SU-DHL-6 (cell line): ENCODE measurements around the gene MMP15.

Experiments used
- H2AFZ ChIP-seq: fragments of 200-600 bp; sonication (generic); 2 replicates; pipeline ENCODE4 v1.6.1; 2014; ENCODE audit warnings: low read depth, mild to moderate bottlenecking, moderate library complexity, mixed read lengths, antibody characterized with exemption, low read length; ENCODE audit not compliant: severe bottlenecking
- H3F3A ChIP-seq: fragments of 200-600 bp; shearing (Covaris generic); 2 replicates; pipeline ENCODE4 v1.6.0; 2016; ENCODE audit warnings: antibody characterized with exemption, mild to moderate bottlenecking; ENCODE audit not compliant: insufficient read depth
- H3K27ac ChIP-seq: fragments of 200-600 bp; sonication (generic); 2 replicates; pipeline ENCODE4 v1.5.1; 2016; ENCODE audit warnings: low read depth, mild to moderate bottlenecking, low read length, moderate library complexity, mixed read lengths
- H3K27me3 ChIP-seq: fragments of 200-600 bp; sonication (generic), shearing (Covaris generic); 2 replicates; pipeline ENCODE4 v1.6.0; 2014; ENCODE audit warnings: mild to moderate bottlenecking, low read length
- H3K36me3 ChIP-seq: fragments of 200-600 bp; sonication (generic); 2 replicates; pipeline ENCODE4 v1.6.1; 2014; ENCODE audit warnings: mild to moderate bottlenecking, low read length, mixed read lengths
- H3K4me2 ChIP-seq: fragments of 300-600, 200-600 bp; shearing (Covaris generic), sonication (generic); 2 replicates; pipeline ENCODE4 v1.6.0; 2014; ENCODE audit warnings: low read length, low read depth, mild to moderate bottlenecking; ENCODE audit not compliant: poor library complexity, severe bottlenecking
- H3K4me3 ChIP-seq: fragments of 200-600 bp; sonication (generic); 2 replicates; pipeline ENCODE4 v1.5.1; 2014; ENCODE audit warnings: antibody characterized with exemption, low read length, mild to moderate bottlenecking, mixed read lengths; ENCODE audit not compliant: insufficient read depth, poor library complexity, severe bottlenecking
- H3K79me2 ChIP-seq: fragments of 200-600 bp; sonication (generic); 2 replicates; pipeline ENCODE4 v1.6.1; 2014; ENCODE audit warnings: mild to moderate bottlenecking, low read length, moderate library complexity; ENCODE audit not compliant: insufficient read depth
- H3K9ac ChIP-seq: fragments of 200-600 bp; sonication (generic); 2 replicates; pipeline ENCODE4 v1.7.0; 2014; ENCODE audit warnings: mild to moderate bottlenecking, low read length
- H3K9me2 ChIP-seq: fragments of 200-600 bp; sonication (generic); replicated peaks from 2 replicates; pipeline ENCODE4 v1.6.1; 2014; ENCODE audit warnings: low read length; ENCODE audit not compliant: insufficient read depth
- H3K9me3 ChIP-seq: fragments of 200-600 bp; sonication (generic); 2 replicates; pipeline ENCODE4 v1.6.1; 2014; ENCODE audit warnings: low read length, mixed read lengths; ENCODE audit not compliant: insufficient read depth
- H4K20me1 ChIP-seq: fragments of 200-600 bp; sonication (generic); 2 replicates; pipeline ENCODE4 v1.6.1; 2014; ENCODE audit warnings: low read depth, mild to moderate bottlenecking, antibody characterized with exemption, low read length, moderate library complexity, mixed read lengths
- EZH2phosphoT487 ChIP-seq: fragments of 200-600 bp; sonication (generic), shearing (Covaris generic); conservative IDR thresholded peaks from 2 replicates; pipeline ENCODE4 v1.6.1; 2018; ENCODE audit warnings: mild to moderate bottlenecking, antibody characterized with exemption, low read length, moderate library complexity, mixed read lengths
- TF ChIP-seq, protein P1 (sequence below): fragments of 200-600 bp; sonication (generic); IDR thresholded peaks from one replicate; pipeline ENCODE4 v1.5.1; 2017; ENCODE audit warnings: antibody characterized with exemption, mild to moderate bottlenecking, low read length, moderate library complexity; ENCODE audit not compliant: insufficient read depth, poor library complexity, severe bottlenecking

The MMP15 gene

DNA sequence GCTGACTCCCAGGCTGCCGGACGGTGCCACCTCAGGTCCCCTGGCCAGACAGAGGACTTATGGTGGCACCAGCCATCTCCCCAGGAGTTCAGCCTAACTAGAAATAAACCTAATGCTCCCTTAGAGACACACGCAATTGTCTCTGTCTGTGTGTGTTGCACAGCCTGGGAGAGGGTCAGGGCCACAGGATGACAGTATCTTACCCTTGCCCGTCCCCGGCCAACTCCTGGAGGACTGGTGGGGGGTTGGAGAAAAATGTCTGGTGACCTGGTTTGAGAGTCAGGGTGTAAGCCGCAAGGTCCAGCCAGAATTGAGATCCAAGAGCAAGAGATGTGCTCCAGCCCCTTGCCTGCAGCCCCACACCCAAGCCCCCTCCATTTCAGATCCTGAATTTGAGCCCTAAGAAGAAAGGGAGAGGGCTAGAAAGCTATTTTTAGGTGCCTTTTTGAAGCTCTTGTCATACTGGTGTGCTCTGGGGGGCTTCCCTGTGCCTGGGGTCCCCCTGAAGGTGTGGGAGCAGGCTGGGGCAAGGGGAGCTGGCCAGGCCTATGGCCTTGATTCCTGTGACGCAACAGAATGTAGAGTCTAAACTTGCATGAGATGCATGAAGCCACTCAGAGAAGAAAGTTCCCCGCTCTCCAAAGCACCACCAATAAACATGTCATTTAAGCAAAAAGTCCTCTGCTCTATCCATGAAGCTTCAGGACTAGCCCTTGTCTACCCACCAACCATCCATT lies 37.9 kb upstream of the MMP15 start:
- Histone ChIP-seq H3K4me2 (no peak overlapping the region), H3K79me2 (no peaks in the 10 kb centered on the region), H3K9me3 (no peaks in the 10 kb centered on the region), H3F3A (no peaks in the 10 kb centered on the region), H3K27me3 (no peaks in the 10 kb centered on the region), H3K9ac (no peak overlapping the region), H3K36me3 (no peaks in the 10 kb centered on the region), H2AFZ (no peak overlapping the region), H3K4me3 (no peak overlapping the region), H3K9me2 (no peaks in the 10 kb centered on the region), H4K20me1 (no peaks in the 10 kb centered on the region), H3K27ac (no peak overlapping the region)
- no peak for TF ChIP-seq EZH2phosphoT487
- TF ChIP-seq, protein P1, sequence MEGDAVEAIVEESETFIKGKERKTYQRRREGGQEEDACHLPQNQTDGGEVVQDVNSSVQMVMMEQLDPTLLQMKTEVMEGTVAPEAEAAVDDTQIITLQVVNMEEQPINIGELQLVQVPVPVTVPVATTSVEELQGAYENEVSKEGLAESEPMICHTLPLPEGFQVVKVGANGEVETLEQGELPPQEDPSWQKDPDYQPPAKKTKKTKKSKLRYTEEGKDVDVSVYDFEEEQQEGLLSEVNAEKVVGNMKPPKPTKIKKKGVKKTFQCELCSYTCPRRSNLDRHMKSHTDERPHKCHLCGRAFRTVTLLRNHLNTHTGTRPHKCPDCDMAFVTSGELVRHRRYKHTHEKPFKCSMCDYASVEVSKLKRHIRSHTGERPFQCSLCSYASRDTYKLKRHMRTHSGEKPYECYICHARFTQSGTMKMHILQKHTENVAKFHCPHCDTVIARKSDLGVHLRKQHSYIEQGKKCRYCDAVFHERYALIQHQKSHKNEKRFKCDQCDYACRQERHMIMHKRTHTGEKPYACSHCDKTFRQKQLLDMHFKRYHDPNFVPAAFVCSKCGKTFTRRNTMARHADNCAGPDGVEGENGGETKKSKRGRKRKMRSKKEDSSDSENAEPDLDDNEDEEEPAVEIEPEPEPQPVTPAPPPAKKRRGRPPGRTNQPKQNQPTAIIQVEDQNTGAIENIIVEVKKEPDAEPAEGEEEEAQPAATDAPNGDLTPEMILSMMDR: no peak

DNA sequence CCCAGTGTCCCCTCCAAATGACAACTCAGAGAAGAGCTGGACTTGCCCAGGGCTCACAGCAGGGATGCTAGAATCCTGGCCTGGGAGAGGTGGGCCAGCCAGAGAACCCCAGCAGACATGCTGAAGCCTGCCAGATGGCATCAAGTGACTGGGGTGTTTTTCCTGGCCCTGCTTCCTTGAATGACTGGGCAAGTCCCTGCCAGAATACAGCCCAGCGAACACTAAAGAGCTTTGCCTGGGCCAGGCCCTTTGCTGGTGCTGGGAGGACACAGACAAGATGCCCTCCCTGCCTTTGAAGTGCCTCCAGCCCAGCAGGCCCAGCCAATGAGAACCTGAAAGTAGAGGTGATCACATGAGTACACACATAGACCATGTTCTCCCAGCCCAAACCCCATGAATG lies 36.6 kb upstream of the MMP15 start:
- Histone ChIP-seq H3K79me2 (no peaks in the 10 kb centered on the region), H3K4me2 (no peak overlapping the region), H3K27me3 (no peaks in the 10 kb centered on the region), H3K9ac (no peak overlapping the region), H2AFZ (no peak overlapping the region), H3K36me3 (no peaks in the 10 kb centered on the region), H3K9me3 (no peaks in the 10 kb centered on the region), H3F3A (no peaks in the 10 kb centered on the region), H3K9me2 (no peaks in the 10 kb centered on the region), H3K4me3 (no peak overlapping the region), H4K20me1 (no peaks in the 10 kb centered on the region), H3K27ac (no peak overlapping the region)
- TF ChIP-seq EZH2phosphoT487: no peak
- TF ChIP-seq, protein P1: no peak

DNA sequence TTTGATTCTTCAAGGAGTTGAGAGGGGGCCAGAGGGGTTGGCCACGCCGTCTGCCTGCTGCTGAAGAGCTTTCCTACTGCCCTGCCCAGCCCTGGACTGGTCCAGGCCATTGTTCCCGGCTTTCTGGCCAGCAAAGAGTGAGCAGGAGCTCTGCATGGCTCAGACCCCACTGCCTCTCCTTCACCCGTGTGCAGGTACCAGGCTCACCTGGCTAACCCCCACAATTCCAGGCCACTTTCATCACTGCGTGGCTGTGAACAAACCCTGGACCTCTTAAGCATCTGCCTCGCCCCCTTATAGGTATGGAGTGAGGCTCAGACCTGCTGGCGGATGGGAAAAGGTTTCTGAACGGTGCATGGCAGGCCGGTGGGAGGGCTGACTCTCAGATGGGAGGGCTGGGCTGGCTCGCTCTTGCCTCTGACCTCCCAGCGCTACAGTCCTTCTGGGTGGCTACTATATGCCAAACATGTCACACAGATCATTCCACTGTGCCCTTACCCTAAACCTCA lies 33.9 kb upstream of the MMP15 start:
- no peaks in the 10 kb centered on the region for H3K9me3 ChIP-seq
- H3K36me3 ChIP-seq: no peaks in the 10 kb centered on the region
- H3F3A ChIP-seq: no peaks in the 10 kb centered on the region
- no peaks in the 10 kb centered on the region for H3K27me3 ChIP-seq
- H2AFZ ChIP-seq: no peak overlapping the region
- H3K4me2 ChIP-seq: no peak overlapping the region
- H3K4me3 ChIP-seq: no peak overlapping the region
- no peak overlapping the region for H3K9ac ChIP-seq
- H3K9me2 ChIP-seq: no peaks in the 10 kb centered on the region
- H4K20me1 ChIP-seq: no peaks in the 10 kb centered on the region
- TF ChIP-seq, protein P1: no peak
- TF ChIP-seq EZH2phosphoT487: no peak
- no peak overlapping the region for H3K27ac ChIP-seq
- no peaks in the 10 kb centered on the region for H3K79me2 ChIP-seq
